Transverse colon (tissue), 4 donors: ENCODE measurements around the gene SLC27A1. TPM values are rescaled to one million over a fixed set of nuclear protein-coding genes. Genes with fewer than 3 reads are reported as not detected.

Experiments used
- DNase-seq: peaks from one replicate; pipeline ENCODE4 v3.0.0-alpha.2; 2019
- H3K27ac ChIP-seq, 4 donors: fragments of 200-600 bp; sonication (generic); 2 replicates each; pipeline ENCODE4 v1.5.1; 2016 to 2018; ENCODE audit warnings: inconsistent platforms in 4 of 4
- H3K27me3 ChIP-seq: fragments of 200-600 bp; sonication (generic); 2 replicates; pipeline ENCODE4 v1.5.1; 2017; ENCODE audit warnings: inconsistent platforms
- H3K36me3 ChIP-seq, 4 donors: fragments of 200-600 bp; sonication (generic); 2 replicates each; pipeline ENCODE4 v1.5.1; 2017 to 2019; ENCODE audit warnings: inconsistent platforms in 4 of 4
- H3K4me1 ChIP-seq, 4 donors: fragments of 200-600 bp; sonication (generic); 2 replicates each; pipeline ENCODE4 v1.5.1; 2017 to 2020; ENCODE audit warnings: inconsistent platforms in 4 of 4
- H3K4me3 ChIP-seq, 4 donors: fragments of 200-600 bp; sonication (generic); 1 replicate in 1 of 4; 2 replicates in 3 of 4; pipeline versions ENCODE4 v1.5.1 to v1.6.1; 2017 to 2019; ENCODE audit warnings: inconsistent platforms in 4 of 4
- H3K9me3 ChIP-seq, 2 donors: fragments of 200-600 bp; sonication (generic); 2 replicates each; pipeline ENCODE4 v1.5.1; 2017 to 2019; ENCODE audit warnings: inconsistent platforms in 2 of 2
- EP300 ChIP-seq: sonication (generic); formaldehyde crosslinking; IDR thresholded peaks from one replicate; pipeline ENCODE4 v1.6.1; 2017; ENCODE audit warnings: antibody characterized with exemption, low read depth
- POLR2A ChIP-seq: fragments of 450-650 bp; IDR thresholded peaks from one replicate; pipeline ENCODE4 v1.6.1; 2016; ENCODE audit warnings: antibody characterized with exemption, mild to moderate bottlenecking, moderate library complexity
- POLR2AphosphoS5 ChIP-seq, 3 donors: sonication (generic); formaldehyde crosslinking; IDR thresholded peaks; one replicate each; pipeline ENCODE4 v1.6.1; 2016; ENCODE audit warnings: antibody characterized with exemption in 3 of 3
- WGBS, 2 donors: methylation state at CpG; one replicate each; pipeline ENCODE4 v1.1.5; 2018; ENCODE audit warnings: low coverage in 1 of 2; 5-methylcytosine and 5-hydroxymethylcytosine counted together
- in situ Hi-C, 4 donors: fragments of 200-750 bp; cut with MboI; loops; one replicate each; pipeline versions ENCODE4 v1.15.0 to v1.15.1; 2017; ENCODE audit warnings: low sequenced_read_pairs in 3 of 4, low pct_ligation_motif_present in 1 of 4, low pct_unique_long_range_greater_than_20kb in 1 of 4
- intact Hi-C: fragments of 100-400 bp; cut with DNase I; formaldehyde crosslinking; loops from one replicate; pipeline ENCODE4 v1.15.1; 2023; ENCODE audit warnings: low total_unique reads
- total RNA-seq, 4 donors: library from RNA; depleted of rRNA; stranded (reverse); fragments of >200 nt; gene quantifications; one replicate each; pipeline ENCODE4 v1.1.0, GENCODE V29; 2016
- TF ChIP-seq, protein P1 (sequence below), 5 experiments: fragments of 200-600 bp in 3 of 5; fragments of 450-650 bp in 2 of 5; sonication (generic) in 3 of 5; IDR thresholded peaks; 1 replicate in 2 of 5; 2 replicates in 3 of 5; pipeline ENCODE4 v1.5.1; 2016 to 2017; ENCODE audit warnings: antibody characterized with exemption in 5 of 5, inconsistent platforms in 3 of 5, mild to moderate bottlenecking in 2 of 5, moderate library complexity in 1 of 5

SLC27A1 gene
- total RNA-seq, 4 donors from 2014 or later = 4.0 to 11.1 (median 7.0) TPM

DNA sequence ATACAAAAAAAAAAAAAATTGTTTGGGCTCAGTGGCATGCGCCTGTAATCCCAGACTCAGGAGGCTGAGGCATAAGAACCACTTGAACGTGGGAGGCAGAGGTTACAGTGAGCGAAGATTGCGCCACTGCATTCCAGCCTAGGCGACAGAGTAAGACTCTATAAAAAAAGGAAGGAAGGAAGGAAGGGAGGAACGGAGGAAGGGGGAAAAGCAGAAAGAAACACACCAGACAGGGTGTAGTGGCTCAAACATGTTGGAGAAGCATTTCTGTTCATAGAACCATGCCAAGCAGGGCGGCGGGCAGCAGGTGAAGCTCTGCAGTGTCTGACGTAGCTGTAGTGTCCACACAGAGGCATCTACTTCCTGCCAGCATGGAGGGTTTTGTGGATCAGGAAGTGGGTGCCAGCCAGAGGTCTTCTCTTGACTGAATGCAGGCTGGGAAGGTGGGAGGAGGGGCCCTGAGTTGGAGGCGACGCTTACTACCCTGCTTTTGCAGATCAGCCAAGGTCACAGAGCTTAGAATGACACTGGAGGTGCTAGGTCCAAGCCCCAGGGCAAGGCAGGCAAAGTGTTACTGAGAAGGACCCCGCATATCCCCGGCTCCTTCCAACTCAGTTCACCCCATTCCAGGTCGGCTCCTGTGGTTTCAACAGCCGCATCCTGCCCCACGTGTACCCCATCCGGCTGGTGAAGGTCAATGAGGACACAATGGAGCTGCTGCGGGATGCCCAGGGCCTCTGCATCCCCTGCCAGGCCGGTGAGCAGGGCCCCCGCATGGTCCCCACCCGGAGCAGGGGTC lies 29.5 kb downstream of the SLC27A1 start:
- Histone ChIP-seq H3K36me3 (no peaks in the 10 kb centered on the region), H3K4me3 (no peak overlapping the region), H3K27ac (peak overlapping the region in 3 of 4 donors; percentile 5 to 42 (median 36)), H3K4me1 (peaks cover 0 to 16% (median 0%) of the 10 kb centered on the region in 4 donors), H3K27me3 (no peaks in the 10 kb centered on the region), H3K9me3 (no peaks in the 10 kb centered on the region)
- intact Hi-C loops = no loop called here
- WGBS, 2 donors = 71 to 100% methylated on average over 1 to 19 of the region's 21 CpGs
- TF ChIP-seq, protein P1, sequence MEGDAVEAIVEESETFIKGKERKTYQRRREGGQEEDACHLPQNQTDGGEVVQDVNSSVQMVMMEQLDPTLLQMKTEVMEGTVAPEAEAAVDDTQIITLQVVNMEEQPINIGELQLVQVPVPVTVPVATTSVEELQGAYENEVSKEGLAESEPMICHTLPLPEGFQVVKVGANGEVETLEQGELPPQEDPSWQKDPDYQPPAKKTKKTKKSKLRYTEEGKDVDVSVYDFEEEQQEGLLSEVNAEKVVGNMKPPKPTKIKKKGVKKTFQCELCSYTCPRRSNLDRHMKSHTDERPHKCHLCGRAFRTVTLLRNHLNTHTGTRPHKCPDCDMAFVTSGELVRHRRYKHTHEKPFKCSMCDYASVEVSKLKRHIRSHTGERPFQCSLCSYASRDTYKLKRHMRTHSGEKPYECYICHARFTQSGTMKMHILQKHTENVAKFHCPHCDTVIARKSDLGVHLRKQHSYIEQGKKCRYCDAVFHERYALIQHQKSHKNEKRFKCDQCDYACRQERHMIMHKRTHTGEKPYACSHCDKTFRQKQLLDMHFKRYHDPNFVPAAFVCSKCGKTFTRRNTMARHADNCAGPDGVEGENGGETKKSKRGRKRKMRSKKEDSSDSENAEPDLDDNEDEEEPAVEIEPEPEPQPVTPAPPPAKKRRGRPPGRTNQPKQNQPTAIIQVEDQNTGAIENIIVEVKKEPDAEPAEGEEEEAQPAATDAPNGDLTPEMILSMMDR (IDR thresholded peaks at IDR 0.05) = no peak
- TF ChIP-seq POLR2A = no peak
- TF ChIP-seq EP300 = no peak
- TF ChIP-seq POLR2AphosphoS5 (IDR thresholded peaks at IDR 0.05) = no peak
- in situ Hi-C loops = no loop called here
- DNase-seq = no peak

DNA sequence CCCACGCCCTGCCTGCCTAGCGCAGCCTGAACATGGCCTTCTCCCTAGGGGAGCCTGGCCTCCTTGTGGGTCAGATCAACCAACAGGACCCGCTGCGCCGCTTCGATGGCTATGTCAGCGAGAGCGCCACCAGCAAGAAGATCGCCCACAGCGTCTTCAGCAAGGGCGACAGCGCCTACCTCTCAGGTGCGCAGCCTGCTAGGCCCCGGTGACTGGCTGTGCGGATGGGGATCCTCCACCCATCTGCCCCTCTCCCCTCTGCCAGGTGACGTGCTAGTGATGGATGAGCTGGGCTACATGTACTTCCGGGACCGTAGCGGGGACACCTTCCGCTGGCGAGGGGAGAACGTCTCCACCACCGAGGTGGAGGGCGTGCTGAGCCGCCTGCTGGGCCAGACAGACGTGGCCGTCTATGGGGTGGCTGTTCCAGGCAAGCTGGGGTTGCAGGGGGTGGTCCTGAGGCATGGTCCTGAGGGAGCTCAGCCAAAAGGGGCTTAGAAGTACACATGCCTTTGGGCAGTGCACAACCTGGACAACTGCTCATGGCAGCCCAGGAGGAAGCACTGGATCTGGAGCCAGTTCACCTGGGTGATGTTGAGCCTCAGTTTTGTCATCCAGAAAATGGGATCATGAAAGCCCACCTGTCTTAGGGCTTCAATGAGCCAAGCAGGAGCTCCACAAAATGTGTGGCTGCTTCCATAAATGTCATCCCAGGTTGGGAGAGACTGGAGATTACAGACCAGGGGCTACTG lies 30.3 kb downstream of the SLC27A1 start:
- DNase-seq = no peak
- no peaks in the 10 kb centered on the region for H3K9me3 ChIP-seq
- intact Hi-C loops = no loop called here
- H3K4me1 ChIP-seq = peaks cover 0 to 16% (median 0%) of the 10 kb centered on the region in 4 donors
- H3K4me3 ChIP-seq = no peak overlapping the region
- 93% methylated on average over 27 of the region's 27 CpGs; no CpG with 5 or more reads in 1 of the 2 donors for WGBS, 2 donors
- H3K27ac ChIP-seq = peak overlapping the region in 1 of 4 donors; percentile 5
- in situ Hi-C loops = no loop called here
- TF ChIP-seq EP300 = no peak
- TF ChIP-seq, protein P1 (IDR thresholded peaks at IDR 0.05) = no peak
- no peak for TF ChIP-seq POLR2A
- TF ChIP-seq POLR2AphosphoS5 (IDR thresholded peaks at IDR 0.05) = no peak
- H3K27me3 ChIP-seq = no peaks in the 10 kb centered on the region
- H3K36me3 ChIP-seq = no peaks in the 10 kb centered on the region

DNA sequence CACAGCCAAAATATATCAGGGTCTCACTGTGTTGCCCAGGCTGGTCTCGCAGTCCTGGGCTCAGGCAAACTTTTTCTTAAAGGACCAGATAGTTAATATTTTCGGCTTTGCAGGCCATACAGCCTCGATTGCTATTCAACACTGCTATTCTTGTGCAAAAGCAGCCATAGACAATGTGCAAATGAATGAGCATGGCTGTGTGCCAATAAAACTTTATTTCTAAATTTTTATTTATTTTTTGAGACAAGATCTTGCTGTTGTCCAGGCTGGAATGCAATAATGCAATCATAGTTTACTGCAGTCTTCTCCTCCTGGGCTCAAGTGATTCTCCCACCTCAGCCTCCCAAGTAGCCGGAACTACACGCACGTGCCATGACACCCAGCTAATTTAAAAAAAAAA lies 32.9 kb downstream of the SLC27A1 start:
- WGBS, 2 donors = 96 to 100% methylated on average over 3 to 6 of the region's 6 CpGs
- in situ Hi-C loops (no loop called here), intact Hi-C loops (no loop called here)
- Histone ChIP-seq H3K27me3 (no peaks in the 10 kb centered on the region), H3K36me3 (no peaks in the 10 kb centered on the region), H3K4me3 (no peak overlapping the region), H3K27ac (no peak overlapping the region), H3K4me1 (peaks cover 0 to 4% (median 1%) of the 10 kb centered on the region in 4 donors), H3K9me3 (no peaks in the 10 kb centered on the region)
- no peak for TF ChIP-seq EP300
- TF ChIP-seq, protein P1 (IDR thresholded peaks at IDR 0.05) = no peak
- TF ChIP-seq POLR2AphosphoS5 (IDR thresholded peaks at IDR 0.05) = no peak
- no peak for TF ChIP-seq POLR2A
- no peak for DNase-seq

DNA sequence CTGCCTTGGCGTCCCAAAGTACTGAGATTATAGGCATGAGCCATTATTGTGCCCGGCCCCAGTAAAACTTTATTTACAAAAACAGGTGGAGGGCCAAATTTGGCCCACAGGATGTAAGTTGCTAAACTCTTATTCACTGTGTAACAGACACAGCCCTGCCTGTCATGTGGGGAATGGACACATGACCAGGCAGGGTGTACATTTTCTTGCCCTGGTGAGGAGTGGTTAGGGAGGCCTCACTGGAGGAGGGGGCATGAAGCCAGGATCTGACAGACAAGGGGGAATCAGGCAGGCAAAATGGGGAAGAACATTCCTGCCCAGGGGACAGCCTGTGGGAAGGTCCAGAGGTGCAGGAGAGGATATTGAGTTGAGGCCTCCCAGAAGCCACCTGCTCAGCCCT lies 33.7 kb downstream of the SLC27A1 start:
- H3K4me3 ChIP-seq = no peak overlapping the region
- no peak for TF ChIP-seq EP300
- TF ChIP-seq POLR2A = no peak
- TF ChIP-seq POLR2AphosphoS5 (IDR thresholded peaks at IDR 0.05) = no peak
- TF ChIP-seq, protein P1 (IDR thresholded peaks at IDR 0.05) = no peak
- peaks cover 0 to 9% (median 1%) of the 10 kb centered on the region in 4 donors for H3K4me1 ChIP-seq
- no peak for DNase-seq
- in situ Hi-C loops = no loop called here
- H3K27me3 ChIP-seq = no peaks in the 10 kb centered on the region
- H3K27ac ChIP-seq = no peak overlapping the region
- no peaks in the 10 kb centered on the region for H3K9me3 ChIP-seq
- no peaks in the 10 kb centered on the region for H3K36me3 ChIP-seq
- intact Hi-C loops = no loop called here
- WGBS, 2 donors = 83 to 95% methylated on average over 1 to 2 of the region's 2 CpGs
